ENCODE data around the gene ABHD5.

The ABHD5 gene

DNA sequence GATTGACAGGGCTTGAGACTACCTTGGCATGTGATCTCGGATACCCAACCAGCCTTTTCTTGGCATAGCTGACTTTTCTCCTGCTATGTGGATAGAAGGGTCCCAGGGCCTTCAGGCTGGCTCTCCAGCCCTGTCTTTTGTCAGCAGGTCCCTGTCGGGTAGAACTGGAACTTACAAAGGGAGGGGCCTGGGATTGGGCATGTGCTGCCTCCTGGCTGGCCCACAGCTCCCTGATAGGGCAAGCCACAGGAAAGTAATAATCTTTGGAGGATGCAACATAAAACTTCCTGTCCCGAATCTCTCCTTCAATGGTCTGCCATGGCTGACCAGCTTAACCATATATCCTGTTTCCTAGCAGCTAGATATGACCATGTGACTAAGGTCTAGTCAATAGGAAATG, 89.1 kb downstream of the ABHD5 start:
- no peak for DNase-seq (ENCODE audit: low read depth in 4 of 4, low spot score in 1 of 4)

DNA sequence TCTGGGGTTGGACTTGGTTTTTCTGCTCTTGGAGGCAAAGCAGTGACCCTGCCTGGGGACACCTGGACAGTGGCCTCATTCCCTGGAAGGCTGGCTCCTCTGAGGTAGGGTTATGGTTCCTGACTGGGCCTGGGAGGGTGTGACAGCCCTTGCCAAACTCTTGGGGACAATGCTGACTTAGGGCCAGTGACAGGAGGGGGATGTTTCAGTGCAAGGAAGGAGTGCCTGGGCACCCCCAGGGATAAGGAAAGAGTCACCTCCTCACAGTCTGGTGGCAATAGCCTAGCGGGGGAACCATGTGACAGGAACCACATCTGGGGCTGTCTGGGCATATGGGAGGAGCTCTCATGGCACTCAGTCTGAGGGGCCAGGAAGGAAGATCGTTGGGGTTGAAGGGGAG, 91.8 kb downstream of the ABHD5 start:
- DNase-seq (ENCODE audit: low read depth in 4 of 4, low spot score in 1 of 4) = no peak
